PC-3 (cell line): Measurements from ENCODE around the gene WDR90. TPM values are rescaled to one million over a fixed set of nuclear protein-coding genes. Genes with fewer than 3 reads are reported as not detected.

ENCODE experiments used
- ATAC-seq: fragments of 200-7000 bp; cut with Tn5 transposase; 2 replicates; pipeline ENCODE4 v1.9.1; 2020; ENCODE audit warnings: mild to moderate bottlenecking, moderate library complexity
- BruUV-seq: library from RNA; stranded (reverse); fragments of 400-500 nt; replicated peaks from 2 replicates; lab custom pipeline; 2021; lab: Mats Ljungman, UMichigan
- CTCF ChIA-PET: fragments of 300-600 bp; sonication (Branson Sonifier 250); formaldehyde crosslinking; loops from one replicate; lab custom pipeline; 2022; ENCODE audit warnings: antibody characterized with exemption; lab: Charles Lee
- POLR2A ChIA-PET: fragments of 300-600 bp; sonication (Branson Sonifier 250); formaldehyde crosslinking; loops from one replicate; lab custom pipeline; 2022; ENCODE audit warnings: antibody characterized with exemption; ENCODE audit not compliant: unreplicated experiment; lab: Charles Lee
- DNase-seq: peaks from one replicate; pipeline ENCODE4 v3.0.0-alpha.2; 2015
- H2AFZ ChIP-seq: fragments of 300-600 bp; sonication (generic); 2 replicates; pipeline ENCODE4 v1.6.0; 2016; ENCODE audit warnings: antibody characterized with exemption, low read length
- H3F3A ChIP-seq: fragments of 300-600 bp; sonication (generic); one replicate; pipeline ENCODE4 v1.6.0; 2017; ENCODE audit warnings: antibody characterized with exemption, low read length, control low read depth, mild to moderate bottlenecking; ENCODE audit not compliant: unreplicated experiment
- H3K27ac ChIP-seq: fragments of 300-600 bp; sonication (generic); 2 replicates; pipeline ENCODE4 v1.5.1; 2016; ENCODE audit warnings: mild to moderate bottlenecking, low read length
- H3K27me3 ChIP-seq: fragments of 300-600 bp; sonication (generic); 2 replicates; pipeline ENCODE4 v1.6.1; 2016; ENCODE audit warnings: low read length, mixed read lengths
- H3K36me3 ChIP-seq: fragments of 300-600 bp; sonication (generic); 2 replicates; pipeline ENCODE4 v1.6.1; 2016; ENCODE audit warnings: low read depth, mixed run types, low read length, mixed read lengths
- H3K4me1 ChIP-seq: fragments of 300-600 bp; sonication (generic); 2 replicates; pipeline ENCODE4 v1.5.1; 2016; ENCODE audit warnings: low read length; ENCODE audit not compliant: insufficient read depth
- H3K4me2 ChIP-seq: fragments of 300-600 bp; sonication (generic); 2 replicates; pipeline ENCODE4 v1.6.0; 2016; ENCODE audit warnings: low read length
- H3K4me3 ChIP-seq: fragments of 300-600 bp; sonication (generic); 2 replicates; pipeline ENCODE4 v1.5.1; 2016; ENCODE audit warnings: mild to moderate bottlenecking, low read length, mixed read lengths
- H3K79me2 ChIP-seq: fragments of 300-600 bp; sonication (generic); 2 replicates; pipeline ENCODE4 v1.6.1; 2017; ENCODE audit warnings: low read length, mixed read lengths
- H3K9ac ChIP-seq: fragments of 300-600 bp; sonication (generic); 2 replicates; pipeline ENCODE4 v1.6.0; 2016; ENCODE audit warnings: mild to moderate bottlenecking, low read length
- H3K9me2 ChIP-seq: fragments of 300-600 bp; sonication (generic); replicated peaks from 2 replicates; pipeline ENCODE4 v1.6.1; 2016; ENCODE audit warnings: mixed run types, low read length, mixed read lengths
- H3K9me3 ChIP-seq: fragments of 300-600 bp; sonication (generic); 2 replicates; pipeline ENCODE4 v1.6.1; 2016; ENCODE audit warnings: low read length, mixed read lengths
- H4K20me1 ChIP-seq: fragments of 300-600 bp; sonication (generic); 2 replicates; pipeline ENCODE4 v1.6.1; 2016; ENCODE audit warnings: low read length, mixed read lengths
- CTCF ChIP-seq: fragments of 300-600 bp; sonication (generic); conservative IDR thresholded peaks from 2 replicates; pipeline ENCODE4 v1.5.1; 2017; ENCODE audit warnings: antibody characterized with exemption, low read depth, mild to moderate bottlenecking, low read length
- EZH2 ChIP-seq: fragments of 300-600 bp; sonication (generic); IDR thresholded peaks from one replicate; pipeline ENCODE4 v1.6.1; 2017; ENCODE audit warnings: antibody characterized with exemption, mild to moderate bottlenecking, low read length; ENCODE audit not compliant: unreplicated experiment
- EZH2phosphoT487 ChIP-seq: fragments of 300-600 bp; sonication (generic); IDR thresholded peaks from 2 replicates; pipeline ENCODE4 v1.6.1; 2018; ENCODE audit warnings: mild to moderate bottlenecking, antibody characterized with exemption, low read length, borderline replicate concordance
- intact Hi-C: fragments of 100-400 bp; cut with micrococcal nuclease; formaldehyde crosslinking; loops from 2 replicates; pipeline ENCODE4 v1.9.0; 2023
- total RNA-seq: library from RNA; depleted of rRNA; stranded (reverse); fragments of >200 nt; gene quantifications from 2 replicates; pipeline ENCODE4 v1.2.3, GENCODE V29; 2014

The WDR90 gene
- total RNA-seq, 1 experiment from 2014 or later, result 44.4 TPM

DNA sequence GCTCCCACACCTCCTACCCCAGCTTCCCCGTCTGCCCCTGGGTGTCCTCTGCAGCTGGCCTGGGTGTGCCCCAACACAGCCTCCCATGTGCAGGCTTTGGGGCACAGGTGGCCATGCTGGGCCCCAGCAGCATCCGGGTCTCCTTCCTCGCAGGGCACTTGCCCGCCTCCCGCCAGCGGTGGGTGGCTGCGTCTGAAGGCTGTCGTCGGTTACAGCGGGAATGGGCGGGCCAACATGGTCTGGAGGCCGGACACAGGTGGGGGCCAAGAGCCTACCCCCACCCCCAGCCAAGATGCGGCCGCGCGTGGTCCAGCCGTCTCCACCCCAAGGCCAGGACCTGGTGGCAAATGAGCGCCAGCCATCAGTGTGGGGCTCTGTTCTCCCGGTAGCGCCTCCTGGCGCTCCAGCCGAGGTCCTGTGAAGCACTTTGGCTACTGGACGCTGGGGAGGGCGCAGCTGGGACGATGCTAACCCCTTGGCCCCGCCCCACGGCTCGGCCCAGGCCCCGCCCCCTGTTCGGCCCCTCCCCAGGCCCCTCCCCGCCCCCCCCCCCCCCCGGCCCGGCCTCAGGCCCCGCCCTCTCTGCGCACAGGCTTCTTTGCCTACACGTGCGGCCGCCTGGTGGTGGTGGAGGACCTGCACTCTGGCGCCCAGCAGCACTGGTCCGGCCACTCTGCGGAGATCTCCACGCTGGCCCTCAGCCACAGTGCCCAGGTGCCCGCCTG, 11.5 kb downstream of the WDR90 start:
- Histone ChIP-seq H3K9ac (0 out of 2 replicates have a peak overlapping the region, but pooled peaks have one; percentile 25), H3K36me3 (no peaks in the 10 kb centered on the region), H3K4me3 (peak overlapping the region; percentile 42; the same call in 1 of the 2 replicates), H3K4me1 (peaks cover 5% of the 10 kb centered on the region), H3K27me3 (no peaks in the 10 kb centered on the region), H3K79me2 (no peaks in the 10 kb centered on the region), H3K9me2 (no peaks in the 10 kb centered on the region), H3K4me2 (peak overlapping the region; percentile 65), H2AFZ (no peak overlapping the region), H3K27ac (no peak overlapping the region), H3F3A (no peaks in the 10 kb centered on the region), H4K20me1 (no peaks in the 10 kb centered on the region), H3K9me3 (no peaks in the 10 kb centered on the region)
- intact Hi-C loops, result no loop called here
- DNase-seq (peak; percentile 79), ATAC-seq (peak; percentile 90)
- no peak for TF ChIP-seq EZH2
- no peak for TF ChIP-seq EZH2phosphoT487
- TF ChIP-seq CTCF, result peak; percentile 36
- ChIA-PET CTCF (interaction anchor here (0.6 kb wide), 1 partner anchor 70 kb away, joined by 3 read pairs; no protein-coding TSS in a partner anchor), POLR2A (no interaction called here)
- BruUV-seq, result no TSS peak

DNA sequence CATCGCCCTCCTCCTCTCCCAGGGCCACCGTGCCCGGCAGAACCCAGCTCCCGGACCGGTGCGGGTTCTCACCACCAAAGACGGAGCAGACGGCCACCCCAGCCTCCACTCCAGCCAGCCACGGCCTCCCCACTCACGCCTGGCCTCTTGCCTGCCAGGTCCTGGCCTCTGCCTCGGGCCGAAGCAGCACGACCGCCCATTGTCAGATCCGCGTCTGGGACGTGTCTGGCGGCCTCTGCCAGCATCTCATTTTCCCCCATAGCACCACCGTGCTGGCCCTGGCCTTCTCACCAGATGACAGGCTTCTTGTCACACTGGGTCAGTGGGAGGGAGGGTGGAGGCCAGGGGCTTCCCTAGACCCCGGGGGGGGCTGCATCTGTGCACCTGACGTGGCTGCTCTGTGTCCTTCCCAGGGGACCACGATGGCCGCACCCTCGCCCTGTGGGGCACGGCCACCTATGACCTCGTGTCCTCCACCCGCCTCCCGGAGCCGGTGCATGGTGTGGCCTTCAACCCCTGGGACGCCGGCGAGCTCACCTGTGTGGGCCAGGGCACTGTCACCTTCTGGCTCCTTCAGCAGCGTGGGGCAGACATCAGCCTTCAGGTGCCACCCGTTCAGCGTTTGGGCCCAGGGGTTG, 12.1 kb downstream of the WDR90 start:
- H3K79me2 ChIP-seq, result no peaks in the 10 kb centered on the region
- intact Hi-C loops, result no loop called here
- no peaks in the 10 kb centered on the region for H3K9me3 ChIP-seq
- BruUV-seq, result TSS peak; percentile 21
- ATAC-seq (peak; percentile 7; the same call in 1 of the 2 replicates), DNase-seq (no peak)
- TF ChIP-seq CTCF, result no peak
- TF ChIP-seq EZH2phosphoT487, result no peak
- no peak for TF ChIP-seq EZH2
- H3F3A ChIP-seq, result no peaks in the 10 kb centered on the region
- H4K20me1 ChIP-seq, result no peaks in the 10 kb centered on the region
- H3K9ac ChIP-seq, result peak overlapping the region; percentile 25; the same call in 1 of the 2 replicates
- no peak overlapping the region for H3K27ac ChIP-seq
- H3K9me2 ChIP-seq, result no peaks in the 10 kb centered on the region
- H3K4me1 ChIP-seq, result peaks cover 5% of the 10 kb centered on the region
- POLR2A ChIA-PET, result no interaction called here
- no peaks in the 10 kb centered on the region for H3K36me3 ChIP-seq
- H3K27me3 ChIP-seq, result no peaks in the 10 kb centered on the region
- peak overlapping the region; percentile 42; the same call in 1 of the 2 replicates for H3K4me3 ChIP-seq
- H3K4me2 ChIP-seq, result peak overlapping the region; percentile 65
- CTCF ChIA-PET, result interaction anchor here (0.6 kb wide), 1 partner anchor 71 kb away, joined by 3 read pairs; no protein-coding TSS in a partner anchor
- H2AFZ ChIP-seq, result no peak overlapping the region

DNA sequence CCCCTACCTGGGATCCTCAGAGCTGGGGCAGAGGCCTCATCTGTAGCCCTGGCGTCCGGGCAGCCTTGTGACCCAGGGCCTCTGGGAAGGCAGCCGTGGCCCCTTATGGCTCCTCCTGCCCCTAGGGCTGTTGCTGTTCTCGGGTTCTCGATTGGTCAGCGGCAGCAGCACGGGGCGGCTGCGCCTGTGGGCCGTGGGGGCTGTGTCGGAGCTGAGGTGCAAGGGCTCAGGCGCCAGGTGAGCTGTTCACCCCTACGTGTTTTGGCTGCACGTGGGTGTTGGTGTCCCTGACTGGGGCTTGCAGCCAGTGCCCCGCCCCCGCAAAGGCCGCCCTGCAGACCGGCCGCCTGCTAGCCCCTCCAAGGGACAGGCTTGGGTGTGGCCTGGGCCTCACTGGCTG, 12.9 kb downstream of the WDR90 start:
- TF ChIP-seq CTCF (no peak), EZH2phosphoT487 (no peak), EZH2 (no peak)
- Histone ChIP-seq H2AFZ (no peak overlapping the region), H3K4me3 (no peak overlapping the region), H3K79me2 (no peaks in the 10 kb centered on the region), H3K27me3 (no peaks in the 10 kb centered on the region), H3K9me2 (no peaks in the 10 kb centered on the region), H4K20me1 (no peaks in the 10 kb centered on the region), H3K4me1 (peaks cover 5% of the 10 kb centered on the region), H3F3A (no peaks in the 10 kb centered on the region), H3K4me2 (no peak overlapping the region), H3K9ac (no peak overlapping the region), H3K36me3 (no peaks in the 10 kb centered on the region), H3K27ac (no peak overlapping the region), H3K9me3 (no peaks in the 10 kb centered on the region)
- CTCF ChIA-PET, result no interaction called here
- BruUV-seq, result no TSS peak
- intact Hi-C loops, result no loop called here
- ATAC-seq (no peak), DNase-seq (no peak)
- POLR2A ChIA-PET, result no interaction called here
